Stimulated activated CD8-positive, alpha-beta memory T cell treated with anti-CD3 and anti-CD28 coated beads, Interleukin-7, amount 100 ng/mL, for 24 hours (primary cell): ENCODE results near the gene IRS2.

Experiments used
- DNase-seq: peaks from one replicate; pipeline ENCODE4 v3.0.0-alpha.2; 2020; ENCODE audit warnings: low read depth

The IRS2 gene

GRCh38 chr13:109779876-109780510 is 6.4 kb downstream of the IRS2 start:
- no peak for DNase-seq

GRCh38 chr13:109779074-109779473 is 7.3 kb downstream of the IRS2 start:
- no peak for DNase-seq

GRCh38 chr13:109778102-109778542 is 8.3 kb downstream of the IRS2 start:
- no peak for DNase-seq

GRCh38 chr13:109776575-109776974 is 9.8 kb downstream of the IRS2 start:
- no peak for DNase-seq

GRCh38 chr13:109773786-109774185 is 12.6 kb downstream of the IRS2 start:
- DNase-seq = no peak

- DNase-seq = no peak
These were observed 13.1 kb downstream of the IRS2 start for GRCh38 chr13:109773276-109773675.

GRCh38 chr13:109771926-109772325 is 14.5 kb downstream of the IRS2 start:
- no peak for DNase-seq

GRCh38 chr13:109770436-109770835 is 15.9 kb downstream of the IRS2 start:
- DNase-seq = no peak

GRCh38 chr13:109769921-109770320 is 16.5 kb downstream of the IRS2 start:
- no peak for DNase-seq

GRCh38 chr13:109769275-109769674 is 17.1 kb downstream of the IRS2 start:
- no peak for DNase-seq

- no peak for DNase-seq
These were observed 17.8 kb downstream of the IRS2 start for GRCh38 chr13:109768616-109769015.

GRCh38 chr13:109768176-109768575 is 18.2 kb downstream of the IRS2 start:
- DNase-seq = no peak

GRCh38 chr13:109767023-109767422 is 19.4 kb downstream of the IRS2 start:
- no peak for DNase-seq

GRCh38 chr13:109764470-109765291 is 21.7 kb downstream of the IRS2 start:
- DNase-seq = no peak

GRCh38 chr13:109764045-109764444 is 22.3 kb downstream of the IRS2 start:
- no peak for DNase-seq

- DNase-seq = no peak
These were observed 23.6 kb downstream of the IRS2 start for GRCh38 chr13:109762791-109763190.

GRCh38 chr13:109761695-109762094 is 24.7 kb downstream of the IRS2 start:
- DNase-seq = no peak

GRCh38 chr13:109760951-109761350 is 25.4 kb downstream of the IRS2 start:
- no peak for DNase-seq

- DNase-seq = no peak
These were observed 26.0 kb downstream of the IRS2 start for GRCh38 chr13:109760402-109760801.

- no peak for DNase-seq
These were observed 26.8 kb downstream of the IRS2 start for GRCh38 chr13:109759609-109760008.

GRCh38 chr13:109758937-109759480 is 27.4 kb downstream of the IRS2 start:
- DNase-seq = no peak

GRCh38 chr13:109756778-109757177 is 29.6 kb downstream of the IRS2 start:
- no peak for DNase-seq

- no peak for DNase-seq
These were observed 30.4 kb downstream of the IRS2 start for GRCh38 chr13:109755997-109756396.
